Neural progenitor cell (in vitro differentiated cells): Measurements from ENCODE around the gene HERC6. TPM values are rescaled to one million over a fixed set of nuclear protein-coding genes. Genes with fewer than 3 reads are reported as not detected.

Source experiments
- DNase-seq: peaks from one replicate; pipeline ENCODE4 v3.0.0-alpha.2; 2016; ENCODE audit warnings: low spot score
- H2AFZ ChIP-seq: fragments of 200-600 bp; sonication (generic); replicated peaks from 2 replicates; pipeline ENCODE4 v1.6.1; 2016; ENCODE audit warnings: antibody characterized with exemption
- H3F3A ChIP-seq: fragments of 200-600 bp; sonication (generic); 2 replicates; pipeline ENCODE4 v1.6.1; 2016; ENCODE audit warnings: antibody characterized with exemption, low read depth
- H3K27ac ChIP-seq: fragments of 200-600 bp; sonication (generic); 2 replicates; pipeline ENCODE4 v1.5.1; 2016; ENCODE audit warnings: mild to moderate bottlenecking
- H3K27me3 ChIP-seq: fragments of 200-600 bp; sonication (generic); 2 replicates; pipeline ENCODE4 v1.6.1; 2016; ENCODE audit warnings: mild to moderate bottlenecking, moderate library complexity
- H3K36me3 ChIP-seq: fragments of 200-600 bp; sonication (generic); 2 replicates; pipeline ENCODE4 v1.5.1; 2016
- H3K4me1 ChIP-seq: fragments of 200-600 bp; sonication (generic); 2 replicates; pipeline ENCODE4 v1.6.1; 2016; ENCODE audit warnings: mixed run types
- H3K4me2 ChIP-seq: fragments of 200-600 bp; sonication (generic); 2 replicates; pipeline ENCODE4 v1.6.1; 2016
- H3K4me3 ChIP-seq: fragments of 200-600 bp; sonication (generic); 2 replicates; pipeline ENCODE4 v1.5.1; 2016
- H3K79me2 ChIP-seq: fragments of 200-600 bp; sonication (generic); 2 replicates; pipeline ENCODE4 v1.6.1; 2016; ENCODE audit warnings: low read depth
- H3K9ac ChIP-seq: fragments of 200-600 bp; sonication (generic); 2 replicates; pipeline ENCODE4 v1.6.1; 2016
- H3K9me3 ChIP-seq: fragments of 200-600 bp; sonication (generic); 2 replicates; pipeline ENCODE4 v1.5.1; 2016; ENCODE audit warnings: low read depth
- H4K20me1 ChIP-seq: fragments of 200-600 bp; sonication (generic); 2 replicates; pipeline ENCODE4 v1.6.1; 2016; ENCODE audit warnings: low read depth
- H3K27ac Mint-ChIP-seq: 3 replicates; pipeline ENCODE4 v1.8.0; 2021; ENCODE audit warnings: mixed read lengths
- H3K27me3 Mint-ChIP-seq: 2 replicates; pipeline ENCODE4 v1.8.0; 2022; ENCODE audit warnings: low read depth, mild to moderate bottlenecking, inconsistent platforms, moderate library complexity, mixed read lengths; ENCODE audit not compliant: insufficient read depth
- H3K36me3 Mint-ChIP-seq: 3 replicates; pipeline ENCODE4 v1.8.0; 2021; ENCODE audit warnings: mixed read lengths
- H3K4me1 Mint-ChIP-seq: 3 replicates; pipeline ENCODE4 v1.8.0; 2021; ENCODE audit warnings: mixed read lengths
- H3K4me3 Mint-ChIP-seq: 3 replicates; pipeline ENCODE4 v1.8.0; 2021; ENCODE audit warnings: mild to moderate bottlenecking, moderate library complexity, mixed read lengths
- H3K9me3 Mint-ChIP-seq: 3 replicates; pipeline ENCODE4 v1.8.0; 2020; ENCODE audit warnings: mixed read lengths
- EZH2 ChIP-seq: fragments of 200-600 bp; sonication (generic); IDR thresholded peaks from 2 replicates; pipeline ENCODE4 v1.6.1; 2017; ENCODE audit warnings: antibody characterized with exemption, mild to moderate bottlenecking, moderate library complexity
- EZH2phosphoT487 ChIP-seq: fragments of 200-600 bp; sonication (generic); IDR thresholded peaks from 2 replicates; pipeline ENCODE4 v1.6.1; 2017; ENCODE audit warnings: antibody characterized with exemption
- total RNA-seq: library from RNA; depleted of rRNA; stranded (reverse); fragments of >200 nt; gene quantifications from 2 replicates; pipeline ENCODE4 v1.2.3, GENCODE V29; 2015; ENCODE audit warnings: low replicate concordance
- TF ChIP-seq, protein P1 (sequence below): fragments of 200-600 bp; sonication (generic); IDR thresholded peaks from 2 replicates; pipeline ENCODE4 v1.5.1; 2017; ENCODE audit warnings: antibody characterized with exemption, mild to moderate bottlenecking

Gene HERC6
- total RNA-seq, 1 donor from 2014 or later: 0.24 TPM

GRCh38 chr4:88390128-88390527 lies 11.5 kb downstream of the HERC6 start:
- Mint-ChIP-seq H3K36me3 (no peaks in the 10 kb centered on the region), H3K4me1 (no peaks in the 10 kb centered on the region), H3K4me3 (no peak overlapping the region), H3K27me3 (no peaks in the 10 kb centered on the region), H3K27ac (no peak overlapping the region), H3K9me3 (no peaks in the 10 kb centered on the region)
- Histone ChIP-seq H3K27ac (no peak overlapping the region), H3K4me2 (no peak overlapping the region), H3K9ac (no peak overlapping the region), H3K4me3 (no peak overlapping the region), H2AFZ (no peak overlapping the region), H3K4me1 (no peaks in the 10 kb centered on the region), H3K27me3 (no peaks in the 10 kb centered on the region), H3K9me3 (no peaks in the 10 kb centered on the region), H3K79me2 (no peaks in the 10 kb centered on the region), H3F3A (no peaks in the 10 kb centered on the region), H4K20me1 (no peaks in the 10 kb centered on the region), H3K36me3 (no peaks in the 10 kb centered on the region)
- DNase-seq: no peak
- no peak for TF ChIP-seq EZH2phosphoT487
- TF ChIP-seq, protein P1, sequence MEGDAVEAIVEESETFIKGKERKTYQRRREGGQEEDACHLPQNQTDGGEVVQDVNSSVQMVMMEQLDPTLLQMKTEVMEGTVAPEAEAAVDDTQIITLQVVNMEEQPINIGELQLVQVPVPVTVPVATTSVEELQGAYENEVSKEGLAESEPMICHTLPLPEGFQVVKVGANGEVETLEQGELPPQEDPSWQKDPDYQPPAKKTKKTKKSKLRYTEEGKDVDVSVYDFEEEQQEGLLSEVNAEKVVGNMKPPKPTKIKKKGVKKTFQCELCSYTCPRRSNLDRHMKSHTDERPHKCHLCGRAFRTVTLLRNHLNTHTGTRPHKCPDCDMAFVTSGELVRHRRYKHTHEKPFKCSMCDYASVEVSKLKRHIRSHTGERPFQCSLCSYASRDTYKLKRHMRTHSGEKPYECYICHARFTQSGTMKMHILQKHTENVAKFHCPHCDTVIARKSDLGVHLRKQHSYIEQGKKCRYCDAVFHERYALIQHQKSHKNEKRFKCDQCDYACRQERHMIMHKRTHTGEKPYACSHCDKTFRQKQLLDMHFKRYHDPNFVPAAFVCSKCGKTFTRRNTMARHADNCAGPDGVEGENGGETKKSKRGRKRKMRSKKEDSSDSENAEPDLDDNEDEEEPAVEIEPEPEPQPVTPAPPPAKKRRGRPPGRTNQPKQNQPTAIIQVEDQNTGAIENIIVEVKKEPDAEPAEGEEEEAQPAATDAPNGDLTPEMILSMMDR: no peak
- TF ChIP-seq EZH2: no peak

DNA sequence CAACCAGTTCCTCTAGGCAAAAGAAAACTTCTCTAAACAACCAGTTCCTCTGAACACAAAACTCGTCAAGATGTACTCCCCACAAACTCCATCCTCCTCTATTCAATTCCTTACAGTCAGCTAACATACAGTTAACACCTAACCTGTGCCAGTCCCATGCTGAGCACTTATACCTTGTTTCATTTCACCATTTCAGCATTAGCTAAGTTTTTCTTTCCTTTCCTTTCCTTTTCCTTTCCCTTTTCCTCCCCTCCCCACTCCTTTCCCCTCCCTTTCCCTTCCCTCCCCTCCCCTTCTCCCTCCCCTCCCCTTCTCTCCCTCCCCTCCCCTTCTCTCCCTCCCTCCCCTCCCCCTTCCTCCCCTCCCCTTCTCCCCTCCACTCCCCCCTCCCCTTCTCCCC lies 13.1 kb downstream of the HERC6 start:
- no peak overlapping the region for H2AFZ ChIP-seq
- no peaks in the 10 kb centered on the region for H3K36me3 ChIP-seq
- no peaks in the 10 kb centered on the region for H3K9me3 ChIP-seq
- H3K27me3 ChIP-seq: no peaks in the 10 kb centered on the region
- Mint-ChIP-seq H3K9me3 (no peaks in the 10 kb centered on the region), H3K27me3 (no peaks in the 10 kb centered on the region), H3K27ac (no peak overlapping the region), H3K4me3 (no peak overlapping the region), H3K4me1 (no peaks in the 10 kb centered on the region), H3K36me3 (no peaks in the 10 kb centered on the region)
- H3K4me2 ChIP-seq: no peak overlapping the region
- no peaks in the 10 kb centered on the region for H4K20me1 ChIP-seq
- no peak for DNase-seq
- H3K79me2 ChIP-seq: no peaks in the 10 kb centered on the region
- no peaks in the 10 kb centered on the region for H3F3A ChIP-seq
- no peak overlapping the region for H3K27ac ChIP-seq
- no peaks in the 10 kb centered on the region for H3K4me1 ChIP-seq
- no peak overlapping the region for H3K4me3 ChIP-seq
- TF ChIP-seq EZH2phosphoT487 (no peak), EZH2 (no peak)
- TF ChIP-seq, protein P1: no peak
- H3K9ac ChIP-seq: no peak overlapping the region

GRCh38 chr4:88396681-88397080 lies 18.0 kb downstream of the HERC6 start:
- Mint-ChIP-seq H3K27me3 (no peaks in the 10 kb centered on the region), H3K4me1 (no peaks in the 10 kb centered on the region), H3K36me3 (no peaks in the 10 kb centered on the region), H3K9me3 (no peaks in the 10 kb centered on the region), H3K4me3 (no peak overlapping the region), H3K27ac (no peak overlapping the region)
- no peaks in the 10 kb centered on the region for H4K20me1 ChIP-seq
- H3K4me3 ChIP-seq: no peak overlapping the region
- H3K4me2 ChIP-seq: no peak overlapping the region
- no peaks in the 10 kb centered on the region for H3F3A ChIP-seq
- H3K9me3 ChIP-seq: no peaks in the 10 kb centered on the region
- TF ChIP-seq, protein P1: no peak
- TF ChIP-seq EZH2 (no peak), EZH2phosphoT487 (no peak)
- H3K36me3 ChIP-seq: no peaks in the 10 kb centered on the region
- H3K79me2 ChIP-seq: no peaks in the 10 kb centered on the region
- DNase-seq: no peak
- no peak overlapping the region for H3K9ac ChIP-seq
- H3K27ac ChIP-seq: no peak overlapping the region
- H3K4me1 ChIP-seq: no peaks in the 10 kb centered on the region
- H3K27me3 ChIP-seq: no peaks in the 10 kb centered on the region
- no peak overlapping the region for H2AFZ ChIP-seq

GRCh38 chr4:88398381-88398780 lies 19.7 kb downstream of the HERC6 start:
- Mint-ChIP-seq H3K36me3 (no peaks in the 10 kb centered on the region), H3K9me3 (no peaks in the 10 kb centered on the region), H3K27ac (no peak overlapping the region), H3K4me3 (no peak overlapping the region), H3K27me3 (no peaks in the 10 kb centered on the region), H3K4me1 (no peaks in the 10 kb centered on the region)
- TF ChIP-seq EZH2phosphoT487 (no peak), EZH2 (no peak)
- TF ChIP-seq, protein P1: no peak
- Histone ChIP-seq H3K9me3 (no peaks in the 10 kb centered on the region), H4K20me1 (no peaks in the 10 kb centered on the region), H3F3A (no peaks in the 10 kb centered on the region), H3K27ac (no peak overlapping the region), H3K4me3 (no peak overlapping the region), H3K4me2 (no peak overlapping the region), H3K36me3 (no peaks in the 10 kb centered on the region), H2AFZ (no peak overlapping the region), H3K4me1 (no peaks in the 10 kb centered on the region), H3K79me2 (no peaks in the 10 kb centered on the region), H3K27me3 (no peaks in the 10 kb centered on the region), H3K9ac (no peak overlapping the region)
- DNase-seq: no peak
